GM19328 (cell line): ENCODE results near the gene HOGA1.
A peak's percentile ranks its signal among the peaks of the same experiment; 100 is the strongest.
"Not testable (repeated sequence)": the region's sequence is repeated elsewhere in the genome, so short reads cannot be mapped to it uniquely, and the experiment has no call there.

Experiments
- ATAC-seq: cut with Tn5 transposase; IDR thresholded peaks from one replicate; pipeline ENCODE4 v1.9.1; 2021; ENCODE audit warnings: mild to moderate bottlenecking, moderate library complexity; ENCODE audit not compliant: unreplicated experiment

HOGA1 gene

DNA sequence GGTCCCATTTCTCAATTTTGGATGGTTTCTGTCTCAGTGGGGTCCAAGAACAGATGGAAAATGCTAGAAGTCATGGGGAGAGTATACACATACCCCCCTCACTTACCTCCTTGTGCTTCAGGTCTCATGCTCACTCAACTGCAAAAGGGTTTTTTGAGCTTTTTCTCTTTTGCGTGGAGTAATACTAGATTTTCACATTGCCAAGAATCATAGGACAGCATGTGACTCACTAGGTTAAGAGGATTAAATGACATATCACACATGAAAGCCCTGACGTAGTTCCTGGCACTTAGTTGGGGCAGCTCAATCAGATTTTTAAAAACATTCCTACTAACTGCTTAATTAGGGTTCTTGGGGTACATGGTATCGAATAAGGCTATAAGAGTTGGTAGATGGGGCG lies 60.7 kb downstream of the HOGA1 start:
- ATAC-seq, result no peak

DNA sequence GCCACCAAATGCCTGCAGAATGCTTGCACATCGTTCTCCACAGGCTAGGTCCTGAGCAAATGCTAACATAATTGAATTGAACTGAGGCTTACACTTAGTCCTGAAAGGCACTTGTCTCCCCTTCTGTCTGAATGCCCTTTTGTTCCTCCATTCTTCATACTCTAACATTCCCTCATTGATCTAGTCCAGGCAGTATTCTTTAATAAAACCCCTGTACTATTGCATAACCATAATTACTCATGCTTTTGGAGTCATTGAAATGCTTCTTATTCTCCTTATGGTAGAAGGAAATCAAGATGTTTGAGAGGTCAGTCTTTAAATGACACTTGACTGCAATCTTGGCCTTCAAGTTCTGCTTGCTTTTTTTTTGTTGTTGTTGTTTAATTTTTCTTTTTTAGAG lies 63.4 kb downstream of the HOGA1 start:
- no peak for ATAC-seq

DNA sequence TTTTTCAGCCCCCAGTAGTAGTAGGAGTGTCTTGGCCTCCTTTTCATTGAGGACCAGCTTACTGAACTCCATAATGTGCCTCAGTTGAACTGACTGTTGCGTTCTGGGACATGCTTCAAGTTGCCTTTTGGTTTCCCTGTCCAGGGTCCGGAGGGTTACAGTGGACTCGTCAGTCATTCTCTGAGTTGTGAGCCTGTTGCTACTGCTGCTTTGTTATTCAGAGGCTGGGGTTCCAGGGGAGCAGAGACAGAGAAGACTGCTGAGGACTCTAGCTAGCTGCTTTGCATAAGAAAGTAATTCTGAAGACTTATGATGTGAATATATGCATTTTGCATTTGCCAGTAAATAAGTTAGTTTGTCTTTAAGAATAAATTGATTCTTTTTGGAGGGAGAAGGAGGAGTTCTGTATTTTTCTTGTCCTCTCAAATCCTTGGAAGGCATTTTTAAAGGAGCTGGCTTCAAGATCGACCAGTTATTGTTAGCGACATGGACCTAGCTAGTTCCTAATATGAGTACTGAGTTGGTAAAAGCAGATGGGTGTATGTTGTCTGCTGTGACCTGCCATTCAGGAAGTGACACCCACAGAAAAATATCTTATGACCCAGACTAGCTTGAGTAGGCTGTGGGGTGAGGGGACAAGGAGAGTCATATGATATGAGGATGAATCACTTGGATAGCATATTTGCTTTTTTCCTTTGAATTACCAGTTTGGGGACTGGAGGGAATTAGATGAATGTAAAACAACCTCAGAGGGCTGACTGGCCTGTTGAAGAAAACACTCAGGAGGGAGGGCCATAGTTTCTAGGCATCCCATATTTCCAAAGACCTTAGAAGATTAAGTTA lies 64.6 kb downstream of the HOGA1 start:
- ATAC-seq, result peak; percentile 94

DNA sequence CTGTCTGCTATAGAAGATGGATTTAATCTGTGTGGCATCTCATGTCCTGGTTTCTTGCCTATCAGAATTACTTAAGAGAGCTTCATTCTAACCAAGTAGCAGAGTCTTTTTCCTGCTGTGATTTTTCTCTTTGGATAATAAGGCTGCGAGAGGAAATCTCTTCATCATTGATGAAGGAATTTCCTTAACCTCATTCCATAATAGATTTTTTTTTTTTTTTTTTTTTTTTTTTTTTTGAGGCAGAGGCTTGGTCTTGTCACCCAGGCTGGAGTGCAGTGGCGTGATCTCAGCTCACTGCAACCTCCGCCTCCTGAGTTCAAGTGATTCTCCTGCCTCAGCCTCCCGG lies 65.2 kb downstream of the HOGA1 start:
- ATAC-seq, result not testable (repeated sequence)

DNA sequence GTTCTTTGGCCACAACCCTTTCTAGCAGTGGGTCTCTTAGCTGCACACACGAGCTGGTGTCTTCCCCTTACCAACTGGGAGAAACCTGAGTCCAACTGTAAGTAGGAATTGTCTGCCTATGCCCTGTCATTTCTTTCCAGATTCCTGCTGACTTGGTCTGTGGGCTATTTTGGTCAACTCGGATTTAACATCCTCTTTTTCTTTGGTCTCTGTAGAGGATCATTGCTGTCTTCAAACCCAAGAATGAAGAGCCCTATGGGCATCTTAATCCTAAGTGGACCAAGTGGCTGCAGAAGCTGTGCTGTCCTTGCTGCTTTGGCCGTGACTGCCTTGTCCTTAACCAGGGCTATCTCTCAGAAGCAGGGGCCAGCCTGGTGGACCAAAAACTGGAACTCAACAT lies 66.5 kb downstream of the HOGA1 start:
- ATAC-seq, result no peak

DNA sequence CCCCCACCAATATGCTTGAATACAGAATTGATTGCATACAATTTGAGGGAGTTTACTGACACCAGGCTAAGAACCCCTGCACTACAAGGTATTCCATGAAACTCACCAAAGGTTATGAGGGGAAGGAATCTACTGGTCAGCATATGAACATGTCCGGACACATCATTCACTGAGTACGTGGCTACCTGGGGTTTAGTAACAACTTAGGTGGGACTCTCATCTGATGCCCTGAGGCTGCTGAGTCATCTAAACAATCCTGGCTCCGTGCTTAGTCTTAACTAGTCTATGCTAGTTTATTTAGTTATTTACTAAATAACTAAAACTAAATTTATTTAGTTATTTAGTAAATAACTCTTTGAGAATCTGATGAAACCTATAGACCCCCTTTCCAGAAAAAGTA lies 67.6 kb downstream of the HOGA1 start:
- ATAC-seq, result no peak

DNA sequence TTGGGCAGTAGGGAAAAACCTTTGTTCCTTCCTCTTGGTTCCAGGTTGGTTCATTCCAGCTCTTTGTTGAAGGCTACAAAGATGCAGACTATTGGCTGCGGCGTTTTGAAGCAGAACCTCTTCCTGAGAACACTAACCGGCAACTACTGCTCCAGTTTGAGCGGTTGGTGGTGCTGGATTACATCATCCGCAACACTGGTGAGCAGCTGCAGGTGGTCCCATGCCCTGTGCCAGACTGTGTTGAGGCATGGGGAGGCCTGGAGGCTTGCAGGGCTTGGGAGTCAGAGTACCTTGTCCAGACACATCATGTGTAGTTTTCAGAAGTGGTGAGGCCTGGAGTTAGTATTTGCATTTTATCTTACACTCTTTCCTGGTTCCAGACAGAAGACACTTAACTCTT lies 72.6 kb downstream of the HOGA1 start:
- no peak for ATAC-seq

DNA sequence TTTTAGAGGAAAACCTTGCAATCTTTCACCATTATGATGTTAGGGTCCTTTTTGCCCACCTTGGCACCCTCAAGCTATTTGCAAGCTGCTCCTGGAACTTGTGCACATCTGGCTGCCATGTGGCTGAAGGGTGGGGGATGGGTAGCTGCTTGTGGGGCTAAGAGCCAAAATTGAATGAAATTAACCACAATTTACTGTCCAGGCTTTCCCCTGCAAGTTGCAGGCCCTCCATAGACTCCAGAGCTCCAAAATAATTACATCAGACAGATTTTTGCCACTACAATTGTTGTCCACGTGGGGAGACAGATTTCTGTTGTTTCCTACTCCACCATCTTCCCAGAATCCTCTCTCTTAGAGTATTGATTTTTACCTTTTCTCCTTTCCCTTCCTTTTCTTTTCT lies 75.4 kb downstream of the HOGA1 start:
- ATAC-seq, result no peak
